ENCODE results near the gene GBF1. TPM values are rescaled to one million over a fixed set of nuclear protein-coding genes. Genes with fewer than 3 reads are reported as not detected.

The GBF1 gene
- total RNA-seq, 1 donor, result 38.0 TPM

DNA sequence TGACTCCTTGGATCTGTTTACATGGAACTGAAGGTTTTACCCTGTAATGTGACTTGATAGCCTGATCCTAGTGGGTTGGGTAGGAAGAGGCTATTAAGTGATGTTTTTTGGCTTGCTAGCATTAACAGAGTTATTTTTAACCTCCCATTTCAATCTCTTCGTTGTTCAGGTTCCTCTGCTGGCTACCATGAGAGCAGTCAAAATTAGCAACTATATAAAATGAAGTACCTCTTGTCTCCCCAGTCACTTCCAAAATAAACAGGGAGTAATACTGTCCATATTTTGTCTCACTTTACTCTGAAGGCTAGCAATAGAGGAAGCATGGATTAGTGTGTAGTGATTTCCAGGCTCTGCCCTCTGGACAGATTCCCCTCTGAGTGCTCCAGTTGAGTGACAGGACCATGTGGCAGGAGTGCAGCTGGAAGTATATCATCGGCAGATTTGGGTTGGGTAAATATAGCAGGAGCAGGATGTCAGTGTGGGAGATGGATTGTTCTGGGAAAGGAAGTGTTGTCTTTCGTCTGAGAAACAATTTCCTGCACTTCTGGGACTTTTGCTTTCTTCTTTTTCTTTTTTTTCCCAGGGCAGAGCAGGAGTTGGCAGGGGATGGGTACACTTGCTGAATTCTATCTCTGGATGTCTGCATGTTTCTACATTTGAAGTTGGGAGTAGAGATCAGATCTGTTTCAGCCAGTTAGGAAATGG, 35.2 kb downstream of the GBF1 start:
- H2AFZ ChIP-seq (ENCODE audit: low read length), result no peak overlapping the region
- no peak for DNase-seq (ENCODE audit: insufficient read length, low spot score, missing footprints)

DNA sequence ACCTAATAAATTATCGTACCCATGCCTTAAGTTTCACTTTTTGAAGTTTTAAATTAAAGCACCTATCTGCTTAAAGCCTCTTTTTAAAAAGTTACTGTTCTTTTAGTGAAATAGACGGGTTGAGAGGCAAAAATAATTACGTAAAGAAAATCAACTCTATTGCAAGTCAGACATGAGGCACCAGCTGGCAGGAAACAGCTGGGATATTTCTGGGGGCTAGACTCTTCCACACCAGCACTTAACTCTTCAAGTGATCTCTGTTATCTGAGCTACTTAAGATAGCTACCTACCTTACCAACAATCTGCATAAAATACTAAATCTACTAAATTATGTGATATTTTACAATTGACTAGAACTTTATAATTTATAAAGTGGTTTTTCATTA, 35.8 kb downstream of the GBF1 start:
- TF ChIP-seq, protein P1, sequence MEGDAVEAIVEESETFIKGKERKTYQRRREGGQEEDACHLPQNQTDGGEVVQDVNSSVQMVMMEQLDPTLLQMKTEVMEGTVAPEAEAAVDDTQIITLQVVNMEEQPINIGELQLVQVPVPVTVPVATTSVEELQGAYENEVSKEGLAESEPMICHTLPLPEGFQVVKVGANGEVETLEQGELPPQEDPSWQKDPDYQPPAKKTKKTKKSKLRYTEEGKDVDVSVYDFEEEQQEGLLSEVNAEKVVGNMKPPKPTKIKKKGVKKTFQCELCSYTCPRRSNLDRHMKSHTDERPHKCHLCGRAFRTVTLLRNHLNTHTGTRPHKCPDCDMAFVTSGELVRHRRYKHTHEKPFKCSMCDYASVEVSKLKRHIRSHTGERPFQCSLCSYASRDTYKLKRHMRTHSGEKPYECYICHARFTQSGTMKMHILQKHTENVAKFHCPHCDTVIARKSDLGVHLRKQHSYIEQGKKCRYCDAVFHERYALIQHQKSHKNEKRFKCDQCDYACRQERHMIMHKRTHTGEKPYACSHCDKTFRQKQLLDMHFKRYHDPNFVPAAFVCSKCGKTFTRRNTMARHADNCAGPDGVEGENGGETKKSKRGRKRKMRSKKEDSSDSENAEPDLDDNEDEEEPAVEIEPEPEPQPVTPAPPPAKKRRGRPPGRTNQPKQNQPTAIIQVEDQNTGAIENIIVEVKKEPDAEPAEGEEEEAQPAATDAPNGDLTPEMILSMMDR (IDR thresholded peaks at IDR 0.05; ENCODE audit: extremely low read depth, low read depth, low read length), result no peak
- DNase-seq (ENCODE audit: insufficient read length, low spot score, missing footprints), result no peak
- peaks cover 10% of the 10 kb centered on the region for H3K4me1 ChIP-seq (ENCODE audit: insufficient read depth, low read length)
- H2AFZ ChIP-seq (ENCODE audit: low read length), result no peak overlapping the region
- peak overlapping the region; percentile 24 for H3K27ac ChIP-seq (ENCODE audit: low read depth, low read length)
- H3K36me3 ChIP-seq (ENCODE audit: insufficient read depth, low read length), result peaks cover 11% of the 10 kb centered on the region
- H3K79me2 ChIP-seq (ENCODE audit: insufficient read depth, low read length), result peaks cover 91% of the 10 kb centered on the region
- H3K4me3 ChIP-seq (ENCODE audit: insufficient read depth, low read length), result peak overlapping the region; percentile 16
- no peaks in the 10 kb centered on the region for H3K27me3 ChIP-seq (ENCODE audit: insufficient read depth, low read length)
- H3K4me2 ChIP-seq (ENCODE audit: insufficient read depth, low read length), result peak overlapping the region; percentile 62
- H4K20me1 ChIP-seq (ENCODE audit: insufficient read depth, low read length), result peaks cover 68% of the 10 kb centered on the region
- H3K9me3 ChIP-seq (ENCODE audit: low read depth, low read length), result no peaks in the 10 kb centered on the region

More for the DNA sequence above, 35.2 kb downstream of the GBF1 start:
- Histone ChIP-seq H3K4me2 (ENCODE audit: insufficient read depth, low read length) (peak overlapping the region; percentile 62), H3K9me3 (ENCODE audit: low read depth, low read length) (no peaks in the 10 kb centered on the region), H3K27me3 (ENCODE audit: insufficient read depth, low read length) (no peaks in the 10 kb centered on the region), H3K27ac (ENCODE audit: low read depth, low read length) (peak overlapping the region; percentile 24), H3K4me1 (ENCODE audit: insufficient read depth, low read length) (peaks cover 10% of the 10 kb centered on the region), H3K79me2 (ENCODE audit: insufficient read depth, low read length) (peaks cover 90% of the 10 kb centered on the region), H4K20me1 (ENCODE audit: insufficient read depth, low read length) (peaks cover 66% of the 10 kb centered on the region), H3K4me3 (ENCODE audit: insufficient read depth, low read length) (peak overlapping the region; percentile 16), H3K36me3 (ENCODE audit: insufficient read depth, low read length) (peaks cover 11% of the 10 kb centered on the region)
- TF ChIP-seq, protein P1 (IDR thresholded peaks at IDR 0.05; ENCODE audit: extremely low read depth, low read depth, low read length), result no peak

DNA sequence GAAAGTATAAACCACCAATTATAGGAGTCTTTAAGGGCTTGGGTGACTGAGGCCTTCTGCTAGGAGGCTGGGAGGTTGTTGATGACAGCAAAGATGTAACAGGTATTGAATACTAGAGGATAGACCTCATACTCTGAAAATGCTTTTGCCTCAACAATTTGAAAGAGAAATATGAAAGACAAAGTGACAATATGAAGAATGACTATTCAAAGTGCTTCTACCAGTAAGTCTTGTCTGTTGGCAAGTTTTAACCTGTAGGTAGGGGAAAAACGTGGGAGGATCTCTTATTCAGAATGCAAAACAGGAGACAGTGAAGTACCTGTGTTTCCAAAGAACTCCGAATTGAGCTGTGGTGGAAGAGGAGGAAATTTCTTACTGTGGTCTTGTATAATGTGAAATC, 38.2 kb downstream of the GBF1 start:
- Histone ChIP-seq H3K4me3 (ENCODE audit: insufficient read depth, low read length) (no peak overlapping the region), H3K36me3 (ENCODE audit: insufficient read depth, low read length) (peaks cover 6% of the 10 kb centered on the region), H4K20me1 (ENCODE audit: insufficient read depth, low read length) (peaks cover 71% of the 10 kb centered on the region), H3K79me2 (ENCODE audit: insufficient read depth, low read length) (peaks cover 91% of the 10 kb centered on the region), H3K9me3 (ENCODE audit: low read depth, low read length) (no peaks in the 10 kb centered on the region), H3K4me1 (ENCODE audit: insufficient read depth, low read length) (peaks cover 10% of the 10 kb centered on the region), H3K4me2 (ENCODE audit: insufficient read depth, low read length) (no peak overlapping the region), H3K27me3 (ENCODE audit: insufficient read depth, low read length) (no peaks in the 10 kb centered on the region), H2AFZ (ENCODE audit: low read length) (no peak overlapping the region), H3K27ac (ENCODE audit: low read depth, low read length) (no peak overlapping the region)
- DNase-seq (ENCODE audit: insufficient read length, low spot score, missing footprints), result no peak
- TF ChIP-seq, protein P1 (IDR thresholded peaks at IDR 0.05; ENCODE audit: extremely low read depth, low read depth, low read length), result no peak

DNA sequence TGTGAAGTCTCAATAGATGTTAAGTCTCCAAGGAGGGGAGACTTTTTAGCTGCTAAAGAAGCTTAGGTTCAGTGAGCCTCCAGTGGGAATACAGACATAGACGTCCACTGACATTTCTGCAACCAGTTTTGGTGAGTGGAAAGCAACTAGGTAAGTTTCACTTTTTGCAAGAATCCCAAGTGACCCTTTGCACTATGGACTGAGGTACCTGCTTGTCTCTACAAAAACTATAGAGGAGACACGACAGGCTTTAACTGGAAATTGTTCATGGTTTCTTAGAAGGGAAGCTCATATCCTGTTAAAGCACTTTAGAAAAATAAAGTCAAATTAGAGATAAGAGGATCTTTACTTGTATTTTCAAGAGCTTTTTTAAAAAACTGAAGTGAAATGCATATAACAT, 38.6 kb downstream of the GBF1 start:
- Histone ChIP-seq H3K27me3 (ENCODE audit: insufficient read depth, low read length) (no peaks in the 10 kb centered on the region), H3K27ac (ENCODE audit: low read depth, low read length) (no peak overlapping the region), H2AFZ (ENCODE audit: low read length) (no peak overlapping the region), H3K79me2 (ENCODE audit: insufficient read depth, low read length) (peaks cover 90% of the 10 kb centered on the region), H3K9me3 (ENCODE audit: low read depth, low read length) (no peaks in the 10 kb centered on the region), H3K4me1 (ENCODE audit: insufficient read depth, low read length) (peaks cover 10% of the 10 kb centered on the region), H3K4me3 (ENCODE audit: insufficient read depth, low read length) (no peak overlapping the region), H3K36me3 (ENCODE audit: insufficient read depth, low read length) (peaks cover 6% of the 10 kb centered on the region), H3K4me2 (ENCODE audit: insufficient read depth, low read length) (no peak overlapping the region), H4K20me1 (ENCODE audit: insufficient read depth, low read length) (peaks cover 68% of the 10 kb centered on the region)
- no peak for DNase-seq (ENCODE audit: insufficient read length, low spot score, missing footprints)
- TF ChIP-seq, protein P1 (IDR thresholded peaks at IDR 0.05; ENCODE audit: extremely low read depth, low read depth, low read length), result no peak

All from osteoblast (primary cell).